ENCODE measurements around the gene TFEB. TPM values are rescaled to one million over a fixed set of nuclear protein-coding genes. Genes with fewer than 3 reads are reported as not detected.
"Not testable (repeated sequence)": the region's sequence is repeated elsewhere in the genome, so short reads cannot be mapped to it uniquely, and the experiment has no call there.

Gene TFEB
- polyA plus RNA-seq, 1 donor (not counting 4 experiments of a cell fraction or from before 2014, with no cell fraction given) = 4.3 TPM

GRCh38 chr6:41768545-41769308, 33.3 kb upstream of the TFEB start:
- peaks cover 2 to 8% of the 10 kb centered on the region in 2 experiments for H3K36me3 ChIP-seq (ENCODE audit: control insufficient read depth in 2 of 2, extremely low read depth in 1 of 2, insufficient read depth in 2 of 2, low read length in 2 of 2)
- no peaks in the 10 kb centered on the region for H3K9me3 ChIP-seq (ENCODE audit: control insufficient read depth, low read depth, low read length)
- no peaks in the 10 kb centered on the region for H4K20me1 ChIP-seq (ENCODE audit: control insufficient read depth, extremely low read depth, insufficient read depth, low read length)
- TF ChIP-seq EZH2 (IDR thresholded peaks at IDR 0.05; ENCODE audit: low read length) = no peak
- TF ChIP-seq, protein P1, sequence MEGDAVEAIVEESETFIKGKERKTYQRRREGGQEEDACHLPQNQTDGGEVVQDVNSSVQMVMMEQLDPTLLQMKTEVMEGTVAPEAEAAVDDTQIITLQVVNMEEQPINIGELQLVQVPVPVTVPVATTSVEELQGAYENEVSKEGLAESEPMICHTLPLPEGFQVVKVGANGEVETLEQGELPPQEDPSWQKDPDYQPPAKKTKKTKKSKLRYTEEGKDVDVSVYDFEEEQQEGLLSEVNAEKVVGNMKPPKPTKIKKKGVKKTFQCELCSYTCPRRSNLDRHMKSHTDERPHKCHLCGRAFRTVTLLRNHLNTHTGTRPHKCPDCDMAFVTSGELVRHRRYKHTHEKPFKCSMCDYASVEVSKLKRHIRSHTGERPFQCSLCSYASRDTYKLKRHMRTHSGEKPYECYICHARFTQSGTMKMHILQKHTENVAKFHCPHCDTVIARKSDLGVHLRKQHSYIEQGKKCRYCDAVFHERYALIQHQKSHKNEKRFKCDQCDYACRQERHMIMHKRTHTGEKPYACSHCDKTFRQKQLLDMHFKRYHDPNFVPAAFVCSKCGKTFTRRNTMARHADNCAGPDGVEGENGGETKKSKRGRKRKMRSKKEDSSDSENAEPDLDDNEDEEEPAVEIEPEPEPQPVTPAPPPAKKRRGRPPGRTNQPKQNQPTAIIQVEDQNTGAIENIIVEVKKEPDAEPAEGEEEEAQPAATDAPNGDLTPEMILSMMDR (optimal IDR thresholded peaks at IDR 0.05 in 1 of 3, IDR thresholded peaks at IDR 0.05 in 1 of 3, conservative IDR thresholded peaks at IDR 0.05 in 1 of 3; ENCODE audit: extremely low read depth in 1 of 3, insufficient read depth in 2 of 3, low read length in 3 of 3) = no peak
- dilution Hi-C loops (cut with MboI; ENCODE audit: extremely low pct_ligation_motif_present, low sequenced_read_pairs) = no loop called here
- H3K4me2 ChIP-seq (ENCODE audit: control insufficient read depth, extremely low read depth, insufficient read depth, low read depth, low read length) = no peak overlapping the region
- H3K27me3 ChIP-seq (ENCODE audit: control insufficient read depth, extremely low read depth, insufficient read depth, low read length) = no peaks in the 10 kb centered on the region
- H2AFZ ChIP-seq (ENCODE audit: control insufficient read depth, low read length) = no peak overlapping the region
- FAIRE-seq = no peak
- no peaks in the 10 kb centered on the region for H3K9me1 ChIP-seq (ENCODE audit: control insufficient read depth, extremely low read depth, insufficient read depth, low read length)
- no peak overlapping the region for H3K27ac ChIP-seq (ENCODE audit: control insufficient read depth, insufficient read depth, low read length)
- peaks cover 23% of the 10 kb centered on the region for H3K4me1 ChIP-seq (ENCODE audit: control insufficient read depth, extremely low read depth, insufficient read depth, low read length)
- H3K9ac ChIP-seq (ENCODE audit: control insufficient read depth, extremely low read depth, insufficient read depth, low read length) = no peak overlapping the region
- DNase-seq (ENCODE audit: low read depth, low spot score) = no peak
- H3K79me2 ChIP-seq (ENCODE audit: control insufficient read depth, insufficient read depth, low read length) = no peaks in the 10 kb centered on the region
- H3K4me3 ChIP-seq (ENCODE audit: control insufficient read depth in 2 of 3, extremely low read depth in 1 of 3, insufficient read depth in 2 of 3, low read depth in 1 of 3, low read length in 3 of 3) = no peak overlapping the region

GRCh38 chr6:41767112-41767833, 31.9 kb upstream of the TFEB start:
- Histone ChIP-seq H4K20me1 (ENCODE audit: control insufficient read depth, extremely low read depth, insufficient read depth, low read length) (no peaks in the 10 kb centered on the region), H3K27ac (ENCODE audit: control insufficient read depth, insufficient read depth, low read length) (peak overlapping the region; percentile 9), H3K79me2 (ENCODE audit: control insufficient read depth, insufficient read depth, low read length) (no peaks in the 10 kb centered on the region), H3K27me3 (ENCODE audit: control insufficient read depth, extremely low read depth, insufficient read depth, low read length) (no peaks in the 10 kb centered on the region), H3K4me2 (ENCODE audit: control insufficient read depth, extremely low read depth, insufficient read depth, low read depth, low read length) (peak overlapping the region; percentile 29), H3K4me1 (ENCODE audit: control insufficient read depth, extremely low read depth, insufficient read depth, low read length) (peaks cover 23% of the 10 kb centered on the region), H3K9me1 (ENCODE audit: control insufficient read depth, extremely low read depth, insufficient read depth, low read length) (no peaks in the 10 kb centered on the region), H3K4me3 (ENCODE audit: control insufficient read depth in 2 of 3, extremely low read depth in 1 of 3, insufficient read depth in 2 of 3, low read depth in 1 of 3, low read length in 3 of 3) (no peak overlapping the region), H3K9me3 (ENCODE audit: control insufficient read depth, low read depth, low read length) (no peaks in the 10 kb centered on the region), H3K9ac (ENCODE audit: control insufficient read depth, extremely low read depth, insufficient read depth, low read length) (peak overlapping the region; percentile 4), H2AFZ (ENCODE audit: control insufficient read depth, low read length) (no peak overlapping the region), H3K36me3 (ENCODE audit: control insufficient read depth in 2 of 2, extremely low read depth in 1 of 2, insufficient read depth in 2 of 2, low read length in 2 of 2) (peaks cover 2 to 5% of the 10 kb centered on the region in 2 experiments)
- TF ChIP-seq, protein P1 (optimal IDR thresholded peaks at IDR 0.05 in 1 of 3, IDR thresholded peaks at IDR 0.05 in 1 of 3, conservative IDR thresholded peaks at IDR 0.05 in 1 of 3; ENCODE audit: extremely low read depth in 1 of 3, insufficient read depth in 2 of 3, low read length in 3 of 3) = no peak
- TF ChIP-seq EZH2 (IDR thresholded peaks at IDR 0.05; ENCODE audit: low read length) = no peak
- FAIRE-seq = peak; percentile 90
- no peak for DNase-seq (ENCODE audit: low read depth, low spot score)
- dilution Hi-C loops (cut with MboI; ENCODE audit: extremely low pct_ligation_motif_present, low sequenced_read_pairs) = no loop called here

- H2AFZ ChIP-seq (ENCODE audit: control insufficient read depth, low read length); H3K27ac ChIP-seq (ENCODE audit: control insufficient read depth, insufficient read depth, low read length); H4K20me1 ChIP-seq (ENCODE audit: control insufficient read depth, extremely low read depth, insufficient read depth, low read length); H3K27me3 ChIP-seq (ENCODE audit: control insufficient read depth, extremely low read depth, insufficient read depth, low read length); H3K9me1 ChIP-seq (ENCODE audit: control insufficient read depth, extremely low read depth, insufficient read depth, low read length); H3K9ac ChIP-seq (ENCODE audit: control insufficient read depth, extremely low read depth, insufficient read depth, low read length); H3K4me3 ChIP-seq (ENCODE audit: control insufficient read depth in 2 of 3, extremely low read depth in 1 of 3, insufficient read depth in 2 of 3, low read depth in 1 of 3, low read length in 3 of 3); DNase-seq (ENCODE audit: low read depth, low spot score); H3K79me2 ChIP-seq (ENCODE audit: control insufficient read depth, insufficient read depth, low read length); dilution Hi-C loops (cut with MboI; ENCODE audit: extremely low pct_ligation_motif_present, low sequenced_read_pairs); H3K9me3 ChIP-seq (ENCODE audit: control insufficient read depth, low read depth, low read length); H3K4me2 ChIP-seq (ENCODE audit: control insufficient read depth, extremely low read depth, insufficient read depth, low read depth, low read length); H3K36me3 ChIP-seq (ENCODE audit: control insufficient read depth in 2 of 2, extremely low read depth in 1 of 2, insufficient read depth in 2 of 2, low read length in 2 of 2); FAIRE-seq: not testable (repeated sequence)
- H3K4me1 ChIP-seq (ENCODE audit: control insufficient read depth, extremely low read depth, insufficient read depth, low read length) = peaks cover 23% of the 10 kb centered on the region
Observed at GRCh38 chr6:41766043-41766664, 30.7 kb upstream of the TFEB start.
